Fibroblast of skin of scalp (primary cell): Measurements from ENCODE around the gene KRT80.

ENCODE experiments used
- DNase-seq: peaks from one replicate; pipeline ENCODE4 v3.0.0-alpha.2; 2013

Gene KRT80

GRCh38 chr12:52178443-52178842, 13.4 kb downstream of the KRT80 start:
- no peak for DNase-seq

GRCh38 chr12:52175371-52176350, 16.2 kb downstream of the KRT80 start:
- no peak for DNase-seq

GRCh38 chr12:52173526-52173925, 18.3 kb downstream of the KRT80 start:
- DNase-seq = no peak

GRCh38 chr12:52172956-52173355, 18.9 kb downstream of the KRT80 start:
- no peak for DNase-seq

GRCh38 chr12:52171950-52172512, 19.8 kb downstream of the KRT80 start:
- DNase-seq = no peak

- DNase-seq = no peak
Observed at GRCh38 chr12:52170827-52171226, 21.0 kb downstream of the KRT80 start.

- DNase-seq = no peak
Observed at GRCh38 chr12:52169886-52170285, 21.9 kb downstream of the KRT80 start.

- DNase-seq = peak; percentile 62
Observed at GRCh38 chr12:52168019-52168717, 23.6 kb downstream of the KRT80 start.

- DNase-seq = no peak
Observed at GRCh38 chr12:52167526-52167925, 24.3 kb downstream of the KRT80 start.

- DNase-seq = no peak
Observed at GRCh38 chr12:52166672-52167071, 25.1 kb downstream of the KRT80 start.

- no peak for DNase-seq
Observed at GRCh38 chr12:52165096-52165855, 26.5 kb downstream of the KRT80 start.

- DNase-seq = no peak
Observed at GRCh38 chr12:52164624-52165023, 27.2 kb downstream of the KRT80 start.

GRCh38 chr12:52162981-52163380, 28.8 kb downstream of the KRT80 start:
- peak; percentile 49 for DNase-seq

- DNase-seq = no peak
Observed at GRCh38 chr12:52160200-52160599, 31.6 kb downstream of the KRT80 start.

- DNase-seq = no peak
Observed at GRCh38 chr12:52157566-52158150, 34.2 kb downstream of the KRT80 start.

- peak; percentile 63 for DNase-seq
Observed at GRCh38 chr12:52156757-52157565, 34.9 kb downstream of the KRT80 start.

- no peak for DNase-seq
Observed at GRCh38 chr12:52156311-52156710, 35.5 kb downstream of the KRT80 start.

- no peak for DNase-seq
Observed at GRCh38 chr12:52155048-52155868, 36.6 kb downstream of the KRT80 start.

GRCh38 chr12:52152905-52153317, 38.9 kb downstream of the KRT80 start:
- DNase-seq = no peak
